ENCODE data around the gene ATPAF1.

The ATPAF1 gene

GRCh38 chr1:46616277-46617107 lies 51.7 kb downstream of the ATPAF1 start, which contains the start of gene MOB3C:
TSS of gene MOB3C (minus strand) at chr1:46616811. CDS start at chr1:46613321, 3,490 bp downstream.
- peak; percentile 49 for DNase-seq (ENCODE audit: low read depth in 2 of 2)

GRCh38 chr1:46615735-46616134 lies 52.4 kb downstream of the ATPAF1 start:
- no peak for DNase-seq (ENCODE audit: low read depth in 2 of 2)

GRCh38 chr1:46615088-46615487 lies 53.1 kb downstream of the ATPAF1 start:
- DNase-seq (ENCODE audit: low read depth in 2 of 2), result no peak

GRCh38 chr1:46614604-46614984 lies 53.6 kb downstream of the ATPAF1 start:
- no peak for DNase-seq (ENCODE audit: low read depth in 2 of 2)

- no peak for DNase-seq (ENCODE audit: low read depth in 2 of 2)
Observed at GRCh38 chr1:46613661-46614603, 54.2 kb downstream of the ATPAF1 start.

GRCh38 chr1:46612937-46613660 lies 55.1 kb downstream of the ATPAF1 start:
- DNase-seq (ENCODE audit: low read depth in 2 of 2), result no peak

- no peak for DNase-seq (ENCODE audit: low read depth in 2 of 2)
Observed at GRCh38 chr1:46611691-46612221, 56.4 kb downstream of the ATPAF1 start.

GRCh38 chr1:46607345-46608130 lies 60.6 kb downstream of the ATPAF1 start:
- DNase-seq (ENCODE audit: low read depth in 2 of 2), result no peak

GRCh38 chr1:46606255-46606965 lies 61.8 kb downstream of the ATPAF1 start:
- no peak for DNase-seq (ENCODE audit: low read depth in 2 of 2)

GRCh38 chr1:46605232-46605631 lies 62.9 kb downstream of the ATPAF1 start:
- no peak for DNase-seq (ENCODE audit: low read depth in 2 of 2)

- DNase-seq (ENCODE audit: low read depth in 2 of 2), result peak; percentile 97 to 99
Observed at GRCh38 chr1:46603858-46604549, 64.2 kb downstream of the ATPAF1 start, which contains the start of gene MKNK1. TSS of gene MKNK1 (minus strand) at chr1:46604268. CDS start at chr1:46583327, 20,941 bp downstream.

- no peak for DNase-seq (ENCODE audit: low read depth in 2 of 2)
Observed at GRCh38 chr1:46603481-46603857, 64.7 kb downstream of the ATPAF1 start.

GRCh38 chr1:46601257-46602007 lies 66.7 kb downstream of the ATPAF1 start:
- DNase-seq (ENCODE audit: low read depth in 2 of 2), result no peak

- no peak for DNase-seq (ENCODE audit: low read depth in 2 of 2)
Observed at GRCh38 chr1:46599059-46599970, 68.8 kb downstream of the ATPAF1 start.

GRCh38 chr1:46596846-46597245 lies 71.3 kb downstream of the ATPAF1 start:
- no peak for DNase-seq (ENCODE audit: low read depth in 2 of 2)

- DNase-seq (ENCODE audit: low read depth in 2 of 2), result no peak
Observed at GRCh38 chr1:46596036-46596435, 72.1 kb downstream of the ATPAF1 start.

- no peak for DNase-seq (ENCODE audit: low read depth in 2 of 2)
Observed at GRCh38 chr1:46595127-46595526, 73.0 kb downstream of the ATPAF1 start.

GRCh38 chr1:46594063-46594462 lies 74.1 kb downstream of the ATPAF1 start:
- no peak for DNase-seq (ENCODE audit: low read depth in 2 of 2)

Measured in activated CD4-positive, alpha-beta T cell treated with anti-CD3 and anti-CD28 coated beads for 24 hours (primary cell).